ENCODE data around the gene LMO3.

Gene LMO3

DNA sequence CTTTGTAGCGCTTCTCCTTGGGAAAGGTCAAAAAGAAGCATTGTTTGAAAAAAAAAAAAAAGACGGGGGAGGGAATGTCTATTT, at the start of gene LMO3:
TSS of gene LMO3 (minus strand) at position 46 of the 84 bp plus-strand sequence. CDS start 5,302 bp downstream, outside the sequence.
- DNase-seq (ENCODE audit: low read depth) = no peak

GRCh38 chr12:16636435-16637055, 30.6 kb upstream of the LMO3 start:
- no peak for DNase-seq (ENCODE audit: low read depth)

- DNase-seq (ENCODE audit: low read depth) = no peak
These were observed 28.8 kb upstream of the LMO3 start for GRCh38 chr12:16634786-16635185.

DNA sequence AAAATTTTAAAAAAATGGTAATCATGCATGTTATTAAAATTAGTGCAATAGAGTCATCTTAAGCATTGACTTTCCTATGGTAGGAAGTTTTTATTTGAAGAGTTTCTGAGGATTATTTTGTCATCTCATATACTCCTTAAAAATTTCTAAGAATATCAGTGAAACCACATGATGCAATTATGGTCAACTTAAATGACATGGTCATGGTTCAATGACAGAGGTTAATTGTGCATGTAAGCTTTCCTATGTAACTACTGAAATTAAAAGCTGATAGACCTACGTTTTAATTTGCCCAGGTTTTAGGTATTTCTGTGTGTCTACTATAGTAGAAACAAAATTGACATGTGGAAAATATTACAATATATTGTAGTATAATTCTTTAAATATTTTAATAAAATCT, 21.0 kb upstream of the LMO3 start:
- DNase-seq (ENCODE audit: low read depth) = no peak

GRCh38 chr12:16622338-16622737, 16.4 kb upstream of the LMO3 start:
- no peak for DNase-seq (ENCODE audit: low read depth)

- no peak for DNase-seq (ENCODE audit: low read depth)
These were observed 13.6 kb upstream of the LMO3 start for GRCh38 chr12:16619537-16619936.

GRCh38 chr12:16618256-16618655, 12.3 kb upstream of the LMO3 start:
- DNase-seq (ENCODE audit: low read depth) = no peak

GRCh38 chr12:16613199-16613598, 7.2 kb upstream of the LMO3 start:
- no peak for DNase-seq (ENCODE audit: low read depth)

DNA sequence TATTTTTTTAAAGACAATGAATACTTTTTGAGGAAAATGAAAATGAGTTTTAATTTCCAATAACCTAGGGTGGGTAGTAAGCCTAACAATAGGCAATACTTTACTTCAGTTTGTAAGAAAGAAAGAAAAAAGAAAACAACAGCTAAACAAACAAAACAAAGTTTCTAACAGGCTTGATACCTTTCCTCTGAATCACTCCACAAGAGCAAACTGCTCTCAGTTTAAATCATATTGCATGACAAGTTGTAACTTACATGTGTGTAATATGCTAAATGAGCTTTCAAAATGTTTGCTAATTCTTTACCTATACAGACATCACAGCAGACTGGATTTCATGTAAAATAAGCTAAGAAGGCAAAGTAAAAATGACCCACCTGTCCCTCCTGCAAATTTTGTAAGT, 6.7 kb upstream of the LMO3 start:
- no peak for DNase-seq (ENCODE audit: low read depth)

GRCh38 chr12:16611146-16611545, 5.2 kb upstream of the LMO3 start:
- no peak for DNase-seq (ENCODE audit: low read depth)

GRCh38 chr12:16610743-16611142, 4.8 kb upstream of the LMO3 start:
- no peak for DNase-seq (ENCODE audit: low read depth)

- no peak for DNase-seq (ENCODE audit: low read depth)
These were observed 4.1 kb upstream of the LMO3 start for GRCh38 chr12:16610001-16610585.

- no peak for DNase-seq (ENCODE audit: low read depth)
These were observed 3.1 kb upstream of the LMO3 start for GRCh38 chr12:16608946-16609539.

DNA sequence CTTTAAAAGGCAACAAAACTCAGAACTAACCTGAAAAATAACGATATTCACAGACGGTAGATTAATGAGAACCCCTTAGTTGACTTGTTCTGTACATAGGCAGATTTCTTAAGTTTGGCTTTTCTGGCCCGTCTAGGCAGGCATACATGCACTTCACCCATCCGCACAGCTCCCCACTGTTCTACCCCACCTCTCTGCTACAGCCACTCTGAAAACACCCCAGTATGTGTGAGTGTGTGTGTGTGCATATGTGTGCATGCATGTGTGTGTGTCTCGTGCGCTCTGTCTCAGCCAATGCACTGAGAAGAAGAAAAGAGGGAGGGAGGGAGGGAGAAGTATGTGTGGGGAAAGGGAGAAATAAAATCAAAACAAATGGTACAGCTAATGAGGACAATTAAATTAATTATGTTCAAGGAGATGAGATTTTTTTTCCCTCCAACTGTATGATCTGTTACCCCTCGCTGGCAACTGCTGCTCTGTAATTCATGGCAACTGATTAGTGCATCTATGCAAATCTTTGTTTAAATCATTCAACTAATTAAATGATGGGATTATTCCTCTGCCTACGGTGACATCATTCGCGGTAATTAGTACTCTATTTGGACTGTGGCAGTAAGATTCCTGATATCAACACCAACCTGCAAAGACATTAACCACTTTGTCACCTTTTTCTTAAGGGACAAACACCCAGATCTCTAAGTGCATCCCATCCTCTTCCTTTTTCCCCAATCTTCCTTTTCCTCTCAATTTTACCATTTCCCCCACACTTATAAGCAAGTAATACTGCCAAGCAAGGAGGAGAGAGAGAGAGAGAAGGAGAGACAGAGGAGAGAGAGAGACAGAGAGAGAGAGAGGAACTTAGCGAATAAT, 2.2 kb upstream of the LMO3 start:
- DNase-seq (ENCODE audit: low read depth) = no peak

- no peak for DNase-seq (ENCODE audit: low read depth)
These were observed 1.0 kb upstream of the LMO3 start for GRCh38 chr12:16606991-16607390.

GRCh38 chr12:16606201-16606849, 363 bp upstream of the LMO3 start:
- DNase-seq (ENCODE audit: low read depth) = no peak

GRCh38 chr12:16605642-16606116, 283 bp downstream of the LMO3 start:
- DNase-seq (ENCODE audit: low read depth) = no peak

DNA sequence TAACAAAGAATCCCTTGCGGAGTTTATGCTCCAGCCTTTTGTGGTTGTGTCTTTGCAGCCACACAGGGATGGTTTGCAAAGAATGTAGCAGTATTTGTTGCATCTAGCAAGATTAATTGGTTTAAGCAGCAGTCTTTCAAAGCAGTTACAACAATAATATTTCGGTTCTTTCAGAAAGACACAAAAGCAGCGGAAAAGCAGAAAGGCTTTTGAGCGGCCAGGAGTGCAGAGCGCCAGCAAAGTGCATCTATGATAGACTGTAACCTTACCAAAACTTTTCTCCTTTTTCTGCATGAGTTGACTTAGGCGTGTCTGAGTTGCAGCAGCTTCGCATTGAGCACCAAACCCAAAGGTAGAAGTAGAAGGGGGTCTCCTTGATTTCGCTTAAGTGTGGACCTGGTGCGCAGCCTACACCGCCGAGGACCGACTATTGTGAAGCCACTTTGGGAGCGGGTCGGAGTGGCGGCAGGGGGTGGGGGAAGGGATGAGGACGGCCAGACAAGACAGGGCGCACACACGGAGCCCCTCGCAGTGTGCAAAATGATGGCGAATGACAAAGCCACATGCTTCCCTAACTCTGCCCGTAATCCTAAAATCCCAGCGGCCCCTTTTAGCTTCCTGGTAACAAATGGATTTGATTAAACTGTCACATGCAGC, 1.2 kb downstream of the LMO3 start:
- DNase-seq (ENCODE audit: low read depth) = no peak

DNA sequence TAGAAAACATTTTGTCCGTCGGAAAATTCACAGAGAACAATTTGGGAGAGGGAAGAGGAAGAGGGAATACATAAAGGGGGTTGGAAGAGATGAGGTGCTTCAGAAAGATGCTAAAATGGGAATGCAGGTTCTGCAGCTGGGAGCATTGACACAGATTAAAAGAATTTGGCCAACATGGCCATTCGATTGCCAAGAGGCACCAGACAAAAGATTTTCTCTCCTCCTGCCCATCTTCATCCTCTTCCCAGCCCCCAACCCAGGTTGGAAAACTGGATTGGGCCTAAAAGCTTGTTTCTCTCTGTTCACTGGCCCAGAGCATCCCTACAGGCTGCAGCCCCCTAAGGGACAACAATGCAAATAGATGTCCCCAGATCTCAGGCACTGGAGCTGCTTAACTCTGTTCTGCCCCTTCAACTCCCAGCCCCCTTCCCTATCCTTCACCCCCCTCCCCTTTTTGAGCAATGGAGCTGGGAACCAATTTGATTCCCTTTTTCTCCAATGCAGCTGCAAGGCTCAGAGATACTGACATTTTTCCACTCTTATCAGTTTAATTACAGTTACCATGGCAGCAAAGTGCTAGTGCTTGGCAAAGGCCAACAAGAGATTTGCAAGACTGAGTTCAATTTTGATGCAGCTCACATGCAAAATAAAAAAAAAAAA, 1.9 kb downstream of the LMO3 start:
- DNase-seq (ENCODE audit: low read depth) = no peak

DNA sequence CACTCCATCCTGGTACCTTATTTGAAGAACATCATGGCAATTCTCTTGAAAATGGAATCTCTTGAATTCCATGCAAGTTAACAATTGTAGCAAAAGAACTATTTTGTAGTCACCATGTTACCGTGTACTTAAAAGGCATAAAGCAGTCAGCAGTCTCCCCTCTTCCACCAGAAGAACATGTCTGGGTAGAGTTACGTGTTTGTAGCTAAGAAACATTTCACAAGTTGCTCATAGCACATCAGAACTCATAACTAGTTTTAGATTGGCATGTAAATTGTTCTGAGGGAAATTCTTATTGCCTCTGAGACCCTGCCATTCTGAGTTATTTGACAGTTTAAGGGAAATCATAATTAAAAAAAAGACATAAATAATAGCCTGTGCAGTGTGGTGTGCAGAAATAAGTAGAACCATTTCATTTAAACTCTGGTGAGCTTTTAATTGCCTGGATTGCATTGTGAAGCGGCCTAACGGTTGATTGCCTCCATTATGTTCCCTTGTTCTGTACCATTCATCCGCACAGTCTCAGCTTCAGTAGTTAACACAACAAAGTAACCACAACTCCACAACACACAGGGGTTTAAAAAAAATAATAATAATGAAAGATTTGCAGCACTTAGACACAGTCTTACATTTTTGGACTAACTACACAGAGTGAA, 2.6 kb downstream of the LMO3 start:
- no peak for DNase-seq (ENCODE audit: low read depth)

GRCh38 chr12:16602412-16602811, 3.5 kb downstream of the LMO3 start:
- DNase-seq (ENCODE audit: low read depth) = no peak
